AG04449 (cell line): Measurements from ENCODE around the gene FGF16.
"Not testable (repeated sequence)": the region's sequence is repeated elsewhere in the genome, so short reads cannot be mapped to it uniquely, and the experiment has no call there.

ENCODE experiments used
- CTCF ChIA-PET: fragments of 350-600 bp; formaldehyde crosslinking; extraction: SDS; loops from one replicate; lab custom pipeline; 2021; ENCODE audit warnings: antibody characterized with exemption; lab: Yijun Ruan, JAX
- POLR2A ChIA-PET: fragments of 400-600, 350-600 bp; formaldehyde crosslinking; extraction: SDS; loops from one replicate; lab custom pipeline; 2020; ENCODE audit warnings: antibody characterized with exemption, inconsistent platforms; lab: Yijun Ruan, JAX
- DNase-seq: peaks from one replicate; pipeline ENCODE4 v3.0.0-alpha.2; 2010; ENCODE audit warnings: low read depth, low spot score
- H3K4me3 ChIP-seq: 2 replicates; pipeline ENCODE4 v1.5.1; 2011; ENCODE audit warnings: low read depth, mild to moderate bottlenecking, control low read depth, low read length
- CTCF ChIP-seq: IDR thresholded peaks from one replicate; pipeline ENCODE4 v1.5.1; 2011; ENCODE audit warnings: mild to moderate bottlenecking, moderate library complexity, low read length, control low read depth, inconsistent platforms; ENCODE audit not compliant: insufficient read depth; ENCODE audit errors: missing control alignments

Gene FGF16

GRCh38 chrX:77446908-77447652 is at the start of gene FGF16:
Gene FGF16, plus strand, starts transcription at chrX:77447389. Its CDS starts 286 bp downstream, at chrX:77447675.
- peak within 1 kb of the TSS; percentile 27; the same call in 1 of the 2 replicates for H3K4me3 ChIP-seq
- no peak for TF ChIP-seq CTCF
- no peak for DNase-seq
- ChIA-PET POLR2A (no interaction called here), CTCF (interaction anchor here (0.6 kb wide), 1 partner anchor 35 kb away, joined by 3 read pairs; no protein-coding TSS in a partner anchor)

DNA sequence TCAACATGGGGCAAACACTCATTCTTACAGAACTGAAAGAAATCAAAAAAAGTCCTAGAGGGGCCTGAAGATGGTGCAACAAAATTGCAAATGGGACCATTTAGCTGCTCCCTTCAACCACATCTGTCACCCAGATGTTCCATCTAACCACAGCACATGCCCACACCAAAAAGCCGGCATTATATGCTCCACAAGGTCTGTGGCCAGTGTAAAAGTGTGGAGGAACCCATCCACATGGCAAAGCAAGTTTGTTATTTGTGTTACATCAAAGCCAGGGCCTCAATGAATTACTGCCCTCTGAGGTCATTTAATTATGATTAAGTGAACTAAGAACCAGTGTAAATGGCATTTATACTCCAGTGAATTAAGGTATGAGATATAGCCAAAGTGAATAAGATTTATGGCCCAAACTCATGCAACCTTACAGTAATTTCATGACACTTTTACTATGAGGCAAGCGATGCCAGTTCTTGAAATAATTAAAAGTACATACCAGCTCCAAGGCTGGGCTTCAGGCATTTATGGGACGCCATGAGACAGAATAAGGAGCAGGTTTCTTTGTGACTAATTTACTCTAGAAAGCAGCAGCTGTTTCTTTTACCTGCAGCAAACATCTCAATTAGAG is 48.7 kb upstream of the FGF16 start:
- POLR2A ChIA-PET = no interaction called here
- CTCF ChIA-PET = no interaction called here
- H3K4me3 ChIP-seq = no peak overlapping the region
- no peak for TF ChIP-seq CTCF
- no peak for DNase-seq

- no peak for DNase-seq
- TF ChIP-seq CTCF = no peak
- ChIA-PET POLR2A (no interaction called here), CTCF (no interaction called here)
- H3K4me3 ChIP-seq = no peak overlapping the region
Observed at GRCh38 chrX:77404419-77404818, 42.8 kb upstream of the FGF16 start.

DNA sequence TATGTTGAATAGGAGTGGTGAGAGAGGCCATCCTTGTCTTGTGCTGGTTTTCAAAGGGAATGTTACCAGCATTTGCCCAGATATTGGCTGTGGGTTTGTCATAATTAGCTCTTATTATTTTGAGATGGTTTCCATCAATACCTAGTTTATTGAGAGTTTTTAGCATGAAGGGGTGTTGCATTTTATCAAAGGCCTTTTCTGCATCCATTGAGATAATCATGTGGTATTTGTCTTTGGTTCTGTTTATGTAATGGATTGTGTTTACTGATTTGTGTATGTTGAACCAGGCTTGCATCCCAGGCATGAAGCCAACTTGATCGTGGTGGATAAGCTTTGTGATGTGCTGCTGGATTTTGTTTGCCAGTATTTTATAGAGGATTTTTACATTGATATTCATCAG is 39.4 kb upstream of the FGF16 start:
- CTCF ChIA-PET, DNase-seq, POLR2A ChIA-PET: not testable (repeated sequence)

GRCh38 chrX:77412631-77413030 is 34.6 kb upstream of the FGF16 start:
- no peak for TF ChIP-seq CTCF
- no peak for DNase-seq
- ChIA-PET POLR2A (no interaction called here), CTCF (no interaction called here)
- H3K4me3 ChIP-seq = no peak overlapping the region

More for the DNA sequence above, 39.4 kb upstream of the FGF16 start:
- not testable (repeated sequence) for H3K4me3 ChIP-seq

DNA sequence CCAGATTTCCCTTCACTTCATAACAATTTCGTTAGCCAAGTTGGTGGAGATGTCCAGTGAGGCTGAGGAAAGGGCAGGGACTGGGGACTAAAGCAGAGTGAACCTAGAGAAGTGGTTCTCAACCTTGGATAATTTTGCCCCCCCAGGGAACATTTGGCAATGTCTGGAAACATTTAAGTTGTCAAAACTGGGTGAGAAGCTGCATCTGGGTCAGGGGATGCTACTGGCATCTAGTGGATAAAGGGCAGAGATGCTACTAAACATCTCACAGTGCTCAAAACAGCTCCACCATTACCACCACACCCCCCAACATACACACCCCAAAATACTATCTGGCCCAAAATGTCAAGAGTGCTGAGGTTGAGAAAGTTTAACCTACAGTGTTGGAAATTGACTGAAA is 32.0 kb upstream of the FGF16 start:
- H3K4me3 ChIP-seq = no peak overlapping the region
- ChIA-PET CTCF (no interaction called here), POLR2A (no interaction called here)
- no peak for DNase-seq
- TF ChIP-seq CTCF = peak; percentile 11
